Activated gamma-delta T cell treated with Interleukin-2 at 50 U/mL for 16 hours (primary cell): ENCODE data around the gene RPP25.

Experiments used
- DNase-seq: peaks from one replicate; pipeline ENCODE4 v3.0.0-alpha.2; 2020

Gene RPP25

DNA sequence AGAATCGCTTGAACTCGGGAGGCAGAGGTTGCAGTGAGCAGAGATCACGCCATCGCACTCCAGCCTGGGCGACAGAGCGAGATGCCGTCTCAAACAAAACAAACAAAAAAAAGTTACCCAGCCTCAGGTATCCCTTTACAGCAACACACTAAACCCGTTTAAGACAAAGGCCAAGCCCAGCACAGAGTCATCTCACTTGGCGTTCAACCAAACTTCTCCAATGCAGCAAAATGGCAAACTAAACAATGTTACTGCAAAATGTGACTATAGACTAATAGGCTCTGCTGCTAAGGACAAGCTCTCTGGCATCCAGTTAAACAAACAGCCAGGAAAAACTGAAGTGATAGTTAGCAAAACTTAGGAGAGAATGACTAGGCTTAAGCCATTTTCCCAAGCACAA, 43.5 kb downstream of the RPP25 start:
- no peak for DNase-seq

DNA sequence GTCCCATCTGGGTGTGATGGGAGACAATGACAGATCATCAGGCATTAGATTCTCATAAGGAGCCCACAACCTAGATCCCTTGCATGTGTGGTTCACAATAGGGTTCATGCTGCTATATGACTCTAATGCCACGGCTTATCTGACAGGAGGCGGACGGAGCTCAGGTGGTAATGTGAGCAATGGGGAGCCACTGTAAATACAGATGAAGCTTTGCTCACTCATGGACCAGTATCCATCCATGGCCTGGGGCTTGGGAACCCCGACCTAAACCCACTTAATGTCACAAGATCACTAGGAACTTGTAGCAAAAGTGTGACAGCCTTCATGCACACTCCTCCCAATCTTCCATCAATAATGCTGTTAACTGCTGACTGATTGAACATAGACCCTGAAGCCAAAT, 47.9 kb downstream of the RPP25 start:
- DNase-seq, result no peak

DNA sequence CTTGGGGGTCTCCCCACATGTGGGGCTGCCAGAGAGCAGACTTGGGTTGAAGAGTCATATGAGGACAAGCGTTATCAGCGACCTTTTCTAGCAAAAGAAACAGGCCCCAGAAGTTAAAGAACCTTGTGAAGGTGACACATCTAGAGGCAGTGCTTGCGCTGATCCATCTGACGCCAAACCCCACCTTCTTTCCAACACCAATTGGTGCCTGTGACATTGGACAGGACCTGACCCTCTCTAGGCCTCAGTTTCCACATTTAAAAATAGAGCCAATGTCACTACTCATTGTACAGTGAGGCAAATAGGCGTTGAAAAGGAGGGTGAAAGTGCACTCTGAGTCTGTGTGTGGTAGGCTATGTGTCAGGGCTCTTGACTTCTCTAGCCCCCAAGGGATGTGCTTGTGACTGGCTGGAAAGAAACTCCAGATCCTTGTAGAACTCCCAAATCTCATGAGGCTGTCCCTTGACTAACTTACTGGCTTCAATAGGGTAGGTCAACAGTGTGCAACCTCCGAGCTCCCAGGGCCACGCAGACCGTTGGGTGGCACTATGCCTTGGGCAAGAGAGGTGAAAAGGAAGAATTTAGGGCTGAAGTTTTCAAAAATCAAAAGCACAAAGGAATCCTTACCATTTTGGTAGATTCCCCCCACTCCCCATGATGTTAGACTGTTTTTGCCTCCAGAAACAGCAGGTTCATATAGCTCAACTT, 49.3 kb downstream of the RPP25 start:
- no peak for DNase-seq

DNA sequence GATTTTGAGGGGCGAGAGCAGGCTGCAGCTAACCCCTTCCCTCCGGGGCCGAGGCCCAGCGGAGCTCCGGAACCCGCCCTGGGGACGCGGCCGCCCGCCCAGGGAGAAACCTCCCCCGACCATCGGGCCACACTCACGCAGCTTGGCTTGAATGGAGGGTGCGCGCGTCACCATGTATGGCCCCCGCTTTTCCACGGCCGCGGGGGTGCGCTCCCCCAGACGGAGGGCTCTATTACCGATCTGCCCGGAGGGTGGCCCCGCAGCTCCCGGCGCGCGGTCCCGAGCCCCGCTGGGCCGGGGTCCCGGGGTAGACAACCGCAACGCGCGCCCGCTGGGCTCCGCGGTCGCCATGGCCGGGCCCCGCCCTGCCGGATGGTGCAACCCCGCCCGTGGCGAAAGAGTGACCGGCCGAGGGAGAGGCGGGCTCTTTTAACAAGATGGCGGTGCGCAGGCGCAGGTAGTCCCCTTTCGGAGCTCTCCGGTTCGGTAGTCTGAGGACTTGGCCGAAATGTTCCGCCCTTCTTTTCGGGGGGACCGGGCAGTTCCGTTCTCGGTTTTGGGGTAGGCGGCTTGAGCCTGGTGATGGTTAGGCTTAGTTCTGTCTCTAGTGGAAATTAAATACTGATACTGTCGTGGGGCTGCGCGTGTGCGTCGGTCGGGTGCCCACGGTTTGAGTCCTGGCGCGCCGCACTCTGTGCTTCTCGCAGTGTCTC, 50.0 kb downstream of the RPP25 start, which contains the start of gene FAM219B:
Gene FAM219B, minus strand, starts transcription at position 402 of the 713 bp plus-strand sequence. Its CDS starts 51 bp downstream, at position 351.
- DNase-seq, result peak; percentile 68

DNA sequence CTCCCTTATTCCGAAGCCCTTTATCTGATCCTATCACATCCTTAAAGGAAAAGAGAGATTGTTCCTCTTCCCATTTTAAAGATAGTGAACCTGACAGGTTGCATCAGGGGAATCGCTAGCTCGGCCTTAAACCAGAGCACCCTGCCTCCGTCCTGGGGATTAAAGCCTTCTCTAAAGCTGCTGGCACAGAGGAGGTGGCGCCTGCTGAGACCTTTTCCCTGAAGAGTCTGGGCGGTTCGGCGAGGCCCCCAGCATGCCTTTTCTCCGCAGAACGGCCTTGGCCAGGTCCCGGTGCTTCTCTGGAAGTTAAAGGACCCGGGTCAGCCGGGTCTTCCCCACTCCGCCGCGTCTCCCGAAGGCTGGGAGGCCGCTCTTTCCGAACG, 50.5 kb downstream of the RPP25 start:
- peak; percentile 25 for DNase-seq
